ENCODE data around the gene DIDO1.

- no peak for TF ChIP-seq CTCF (IDR thresholded peaks at IDR 0.05)
- no peak for TF ChIP-seq ZFX (IDR thresholded peaks at IDR 0.05; ENCODE audit: borderline replicate concordance)
Measured at GRCh38 chr20:62959998-62960436, 33.7 kb upstream of the DIDO1 start.
